Bronchial epithelial cell (primary cell): ENCODE data around the gene CNOT2. TPM values are rescaled to one million over a fixed set of nuclear protein-coding genes. Genes with fewer than 3 reads are reported as not detected.

Experiments used
- DNase-seq: peaks from one replicate; pipeline ENCODE4 v3.0.0-alpha.2; 2010; ENCODE audit warnings: low read depth
- FAIRE-seq: peaks from 2 replicates; lab custom pipeline; 2011; peaks lifted over from hg19 to GRCh38; lab: Jason Lieb, UNC
- H3K27me3 ChIP-seq: 2 replicates; pipeline ENCODE4 v1.5.1; 2011; ENCODE audit warnings: low read length; ENCODE audit not compliant: control insufficient read depth, insufficient read depth
- H3K36me3 ChIP-seq: 2 replicates; pipeline ENCODE4 v1.5.1; 2011; ENCODE audit warnings: low read length; ENCODE audit not compliant: control insufficient read depth, insufficient read depth
- H3K4me3 ChIP-seq: 2 replicates; pipeline ENCODE4 v1.5.1; 2011; ENCODE audit warnings: mild to moderate bottlenecking, low read depth, low read length, control low read depth
- total RNA-seq: library from RNA; depleted of rRNA; stranded (reverse); fragments of >200 nt; gene quantifications from 2 replicates; pipeline ENCODE4 v1.2.1, GENCODE V29; 2014
- TF ChIP-seq, protein P1 (sequence below): IDR thresholded peaks from 2 replicates; pipeline ENCODE4 v1.5.1; 2011; ENCODE audit warnings: mild to moderate bottlenecking, moderate library complexity, low read length, control low read depth, inconsistent platforms; ENCODE audit not compliant: insufficient read depth, severe bottlenecking

The CNOT2 gene
- total RNA-seq: 116 and 130 TPM in 2 replicates

DNA sequence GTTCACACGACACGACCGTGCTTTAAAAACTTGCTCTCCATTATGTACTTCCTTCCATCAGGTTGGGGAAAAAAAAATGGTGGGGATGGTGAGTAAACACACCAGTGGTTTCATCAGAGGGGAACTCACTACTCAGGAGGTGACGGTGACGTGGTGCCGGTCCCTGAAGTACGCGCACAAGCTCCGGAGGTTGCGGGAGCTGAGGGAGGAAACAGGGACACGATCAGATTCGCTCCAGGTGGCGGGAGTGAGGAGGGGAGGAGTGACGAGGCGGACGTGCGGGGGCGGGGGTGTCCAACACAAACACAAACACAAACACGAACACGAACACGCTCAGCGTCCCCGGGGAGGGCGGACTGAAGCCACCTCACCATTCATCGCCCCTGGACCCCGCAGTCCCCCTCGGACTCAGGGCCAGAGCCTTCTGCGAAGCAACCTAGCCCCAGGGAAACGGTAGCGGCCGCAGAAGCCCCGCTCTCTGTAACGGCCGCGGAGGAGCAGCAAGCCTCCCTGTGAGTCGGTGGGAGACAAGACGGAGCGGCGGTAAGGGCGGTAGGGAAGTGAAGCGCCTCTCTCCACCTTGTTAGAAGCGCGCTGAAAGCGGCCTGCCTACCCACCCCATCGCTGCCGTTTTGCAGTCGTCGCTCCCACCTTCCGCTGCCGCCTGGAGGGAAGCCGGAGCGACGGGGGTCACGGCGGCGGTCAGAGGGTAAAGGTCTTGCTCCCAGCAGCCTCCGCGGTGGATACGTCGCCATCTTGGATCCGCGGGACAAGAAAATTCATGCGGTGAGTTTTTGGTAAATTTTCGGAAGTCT lies at the start of gene CNOT2:
Gene CNOT2, plus strand, starts transcription at position 739 of the 815 bp plus-strand sequence. CDS start 34,794 bp downstream, outside the sequence.
- TF ChIP-seq, protein P1, sequence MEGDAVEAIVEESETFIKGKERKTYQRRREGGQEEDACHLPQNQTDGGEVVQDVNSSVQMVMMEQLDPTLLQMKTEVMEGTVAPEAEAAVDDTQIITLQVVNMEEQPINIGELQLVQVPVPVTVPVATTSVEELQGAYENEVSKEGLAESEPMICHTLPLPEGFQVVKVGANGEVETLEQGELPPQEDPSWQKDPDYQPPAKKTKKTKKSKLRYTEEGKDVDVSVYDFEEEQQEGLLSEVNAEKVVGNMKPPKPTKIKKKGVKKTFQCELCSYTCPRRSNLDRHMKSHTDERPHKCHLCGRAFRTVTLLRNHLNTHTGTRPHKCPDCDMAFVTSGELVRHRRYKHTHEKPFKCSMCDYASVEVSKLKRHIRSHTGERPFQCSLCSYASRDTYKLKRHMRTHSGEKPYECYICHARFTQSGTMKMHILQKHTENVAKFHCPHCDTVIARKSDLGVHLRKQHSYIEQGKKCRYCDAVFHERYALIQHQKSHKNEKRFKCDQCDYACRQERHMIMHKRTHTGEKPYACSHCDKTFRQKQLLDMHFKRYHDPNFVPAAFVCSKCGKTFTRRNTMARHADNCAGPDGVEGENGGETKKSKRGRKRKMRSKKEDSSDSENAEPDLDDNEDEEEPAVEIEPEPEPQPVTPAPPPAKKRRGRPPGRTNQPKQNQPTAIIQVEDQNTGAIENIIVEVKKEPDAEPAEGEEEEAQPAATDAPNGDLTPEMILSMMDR: no peak
- FAIRE-seq: no peak
- Histone ChIP-seq H3K4me3 (peak within 1 kb of the TSS; percentile 89), H3K36me3 (no peaks in the 10 kb centered on the region), H3K27me3 (no peaks in the 10 kb centered on the region)
- peak; percentile 91 for DNase-seq

- DNase-seq (no peak), FAIRE-seq (no peak)
- no peaks in the 10 kb centered on the region for H3K27me3 ChIP-seq
- TF ChIP-seq, protein P1: no peak
- H3K4me3 ChIP-seq: no peak overlapping the region
- H3K36me3 ChIP-seq: no peaks in the 10 kb centered on the region
These were observed 49.2 kb upstream of the CNOT2 start for GRCh38 chr12:70194076-70194475.

DNA sequence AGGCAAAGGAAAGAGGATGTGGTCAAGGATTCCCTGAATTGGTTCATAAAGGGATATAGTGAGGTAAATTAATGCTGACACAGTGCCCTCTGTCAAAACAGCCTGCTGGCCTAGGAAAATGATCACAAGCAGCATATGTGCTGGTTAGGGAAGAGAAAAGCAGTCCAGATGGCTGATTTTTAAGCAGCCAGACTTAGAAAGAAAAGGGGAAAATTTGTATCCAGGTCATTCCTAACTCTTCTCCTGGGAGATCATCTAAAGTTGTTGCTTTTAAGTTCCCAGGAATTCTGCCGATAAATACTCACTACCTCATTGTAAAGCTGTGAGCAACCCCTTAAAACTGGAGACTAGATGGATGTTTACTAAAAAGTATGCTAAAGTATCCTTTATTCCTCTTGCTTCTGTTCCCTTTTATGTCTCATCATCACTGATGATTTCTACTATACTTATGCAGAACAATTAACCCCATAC lies 46.4 kb upstream of the CNOT2 start:
- DNase-seq (no peak), FAIRE-seq (no peak)
- Histone ChIP-seq H3K36me3 (no peaks in the 10 kb centered on the region), H3K4me3 (no peak overlapping the region), H3K27me3 (no peaks in the 10 kb centered on the region)
- TF ChIP-seq, protein P1: no peak

DNA sequence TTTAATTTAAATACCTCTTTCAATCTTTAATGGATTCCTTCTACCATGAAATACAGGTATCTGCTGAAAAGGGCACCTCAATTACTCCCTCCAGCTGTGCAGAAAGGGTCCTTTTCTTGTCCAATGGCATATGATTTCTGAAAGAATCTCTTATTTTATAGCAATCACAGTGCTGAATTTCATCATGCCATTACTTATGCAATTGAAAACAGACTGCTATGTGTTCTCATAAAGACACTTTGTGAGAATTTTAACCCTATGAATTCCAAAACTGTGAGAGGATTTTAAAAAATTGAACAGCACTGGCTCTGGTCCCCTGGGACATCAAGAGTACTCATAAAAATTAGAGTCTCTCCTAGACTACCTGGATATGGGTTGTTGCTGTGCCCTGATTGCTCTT lies 45.9 kb upstream of the CNOT2 start:
- TF ChIP-seq, protein P1: no peak
- Histone ChIP-seq H3K27me3 (no peaks in the 10 kb centered on the region), H3K36me3 (no peaks in the 10 kb centered on the region), H3K4me3 (no peak overlapping the region)
- DNase-seq: no peak
- FAIRE-seq: no peak

DNA sequence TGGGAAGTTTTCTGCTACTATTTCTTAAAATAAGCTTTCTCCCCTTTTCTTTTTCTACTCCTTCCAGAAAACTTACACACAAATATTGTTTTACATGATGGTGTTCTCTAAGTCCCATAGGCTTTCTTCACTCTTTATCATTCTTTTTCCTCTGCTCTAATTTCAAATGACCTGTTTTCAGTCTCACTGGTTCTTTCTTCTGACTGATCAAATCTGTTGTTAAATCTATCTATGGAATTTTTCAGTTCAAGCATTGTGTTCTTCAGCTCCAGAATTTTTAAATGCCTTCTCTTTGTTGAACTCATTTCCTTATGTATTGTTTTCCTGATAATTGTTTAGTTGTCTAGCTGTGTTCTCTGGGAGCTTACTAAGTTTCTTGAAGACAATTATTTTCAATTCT lies 29.5 kb upstream of the CNOT2 start:
- FAIRE-seq (no peak), DNase-seq (no peak)
- H3K4me3 ChIP-seq: no peak overlapping the region

More for the DNA sequence above, 29.5 kb upstream of the CNOT2 start:
- TF ChIP-seq, protein P1: no peak
- peaks cover 1% of the 10 kb centered on the region for H3K36me3 ChIP-seq
- no peaks in the 10 kb centered on the region for H3K27me3 ChIP-seq
